Transverse colon (tissue), 4 donors: ENCODE data around the gene SLFN12L. TPM values are rescaled to one million over a fixed set of nuclear protein-coding genes. Genes with fewer than 3 reads are reported as not detected.

Source experiments
- DNase-seq: peaks from one replicate; pipeline ENCODE4 v3.0.0-alpha.2; 2019
- H3K27ac ChIP-seq, 4 donors: fragments of 200-600 bp; sonication (generic); 2 replicates each; pipeline ENCODE4 v1.5.1; 2016 to 2018; ENCODE audit warnings: inconsistent platforms in 4 of 4
- H3K27me3 ChIP-seq: fragments of 200-600 bp; sonication (generic); 2 replicates; pipeline ENCODE4 v1.5.1; 2017; ENCODE audit warnings: inconsistent platforms
- H3K36me3 ChIP-seq, 4 donors: fragments of 200-600 bp; sonication (generic); 2 replicates each; pipeline ENCODE4 v1.5.1; 2017 to 2019; ENCODE audit warnings: inconsistent platforms in 4 of 4
- H3K4me1 ChIP-seq, 4 donors: fragments of 200-600 bp; sonication (generic); 2 replicates each; pipeline ENCODE4 v1.5.1; 2017 to 2020; ENCODE audit warnings: inconsistent platforms in 4 of 4
- H3K4me3 ChIP-seq, 4 donors: fragments of 200-600 bp; sonication (generic); 1 replicate in 1 of 4; 2 replicates in 3 of 4; pipeline versions ENCODE4 v1.5.1 to v1.6.1; 2017 to 2019; ENCODE audit warnings: inconsistent platforms in 4 of 4
- H3K9me3 ChIP-seq, 2 donors: fragments of 200-600 bp; sonication (generic); 2 replicates each; pipeline ENCODE4 v1.5.1; 2017 to 2019; ENCODE audit warnings: inconsistent platforms in 2 of 2
- EP300 ChIP-seq: sonication (generic); formaldehyde crosslinking; IDR thresholded peaks from one replicate; pipeline ENCODE4 v1.6.1; 2017; ENCODE audit warnings: antibody characterized with exemption, low read depth
- POLR2A ChIP-seq: fragments of 450-650 bp; IDR thresholded peaks from one replicate; pipeline ENCODE4 v1.6.1; 2016; ENCODE audit warnings: antibody characterized with exemption, mild to moderate bottlenecking, moderate library complexity
- POLR2AphosphoS5 ChIP-seq, 3 donors: sonication (generic); formaldehyde crosslinking; IDR thresholded peaks; one replicate each; pipeline ENCODE4 v1.6.1; 2016; ENCODE audit warnings: antibody characterized with exemption in 3 of 3
- WGBS, 2 donors: methylation state at CpG; one replicate each; pipeline ENCODE4 v1.1.5; 2018; ENCODE audit warnings: low coverage in 1 of 2; 5-methylcytosine and 5-hydroxymethylcytosine counted together
- in situ Hi-C, 4 donors: fragments of 200-750 bp; cut with MboI; loops; one replicate each; pipeline versions ENCODE4 v1.15.0 to v1.15.1; 2017; ENCODE audit warnings: low sequenced_read_pairs in 3 of 4, low pct_ligation_motif_present in 1 of 4, low pct_unique_long_range_greater_than_20kb in 1 of 4
- intact Hi-C: fragments of 100-400 bp; cut with DNase I; formaldehyde crosslinking; loops from one replicate; pipeline ENCODE4 v1.15.1; 2023; ENCODE audit warnings: low total_unique reads
- total RNA-seq, 4 donors: library from RNA; depleted of rRNA; stranded (reverse); fragments of >200 nt; gene quantifications; one replicate each; pipeline ENCODE4 v1.1.0, GENCODE V29; 2016
- TF ChIP-seq, protein P1 (sequence below), 5 experiments: fragments of 200-600 bp in 3 of 5; fragments of 450-650 bp in 2 of 5; sonication (generic) in 3 of 5; IDR thresholded peaks; 1 replicate in 2 of 5; 2 replicates in 3 of 5; pipeline ENCODE4 v1.5.1; 2016 to 2017; ENCODE audit warnings: antibody characterized with exemption in 5 of 5, inconsistent platforms in 3 of 5, mild to moderate bottlenecking in 2 of 5, moderate library complexity in 1 of 5

Gene SLFN12L
- total RNA-seq, 4 donors from 2014 or later, result 1.4 to 6.2 (median 3.1) TPM

DNA sequence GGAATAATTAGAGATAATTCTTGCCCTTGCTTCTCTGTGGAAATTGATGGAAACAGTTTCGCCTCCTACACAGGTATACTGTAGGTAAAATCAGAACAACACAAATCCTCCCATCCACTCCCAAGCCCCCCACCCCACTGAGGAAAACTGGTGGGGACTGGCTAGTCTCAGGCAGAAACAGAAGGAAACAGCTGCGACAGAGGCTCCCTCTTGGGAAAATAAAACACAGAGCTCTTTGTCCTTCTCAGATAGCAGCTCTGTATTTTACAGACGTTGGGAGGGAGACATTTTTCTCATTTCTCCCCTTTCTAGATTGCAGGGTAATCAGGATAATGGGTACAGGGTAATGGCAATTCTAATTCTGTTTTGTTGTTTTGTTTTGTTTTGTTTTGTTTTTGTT is 90.0 kb downstream of the SLFN12L start:
- intact Hi-C loops (no loop called here), in situ Hi-C loops (no loop called here)
- H3K36me3 ChIP-seq, result no peaks in the 10 kb centered on the region
- no peak for DNase-seq
- TF ChIP-seq POLR2AphosphoS5 (IDR thresholded peaks at IDR 0.05) (no peak), POLR2A (no peak), EP300 (no peak)
- TF ChIP-seq, protein P1, sequence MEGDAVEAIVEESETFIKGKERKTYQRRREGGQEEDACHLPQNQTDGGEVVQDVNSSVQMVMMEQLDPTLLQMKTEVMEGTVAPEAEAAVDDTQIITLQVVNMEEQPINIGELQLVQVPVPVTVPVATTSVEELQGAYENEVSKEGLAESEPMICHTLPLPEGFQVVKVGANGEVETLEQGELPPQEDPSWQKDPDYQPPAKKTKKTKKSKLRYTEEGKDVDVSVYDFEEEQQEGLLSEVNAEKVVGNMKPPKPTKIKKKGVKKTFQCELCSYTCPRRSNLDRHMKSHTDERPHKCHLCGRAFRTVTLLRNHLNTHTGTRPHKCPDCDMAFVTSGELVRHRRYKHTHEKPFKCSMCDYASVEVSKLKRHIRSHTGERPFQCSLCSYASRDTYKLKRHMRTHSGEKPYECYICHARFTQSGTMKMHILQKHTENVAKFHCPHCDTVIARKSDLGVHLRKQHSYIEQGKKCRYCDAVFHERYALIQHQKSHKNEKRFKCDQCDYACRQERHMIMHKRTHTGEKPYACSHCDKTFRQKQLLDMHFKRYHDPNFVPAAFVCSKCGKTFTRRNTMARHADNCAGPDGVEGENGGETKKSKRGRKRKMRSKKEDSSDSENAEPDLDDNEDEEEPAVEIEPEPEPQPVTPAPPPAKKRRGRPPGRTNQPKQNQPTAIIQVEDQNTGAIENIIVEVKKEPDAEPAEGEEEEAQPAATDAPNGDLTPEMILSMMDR (IDR thresholded peaks at IDR 0.05), result no peak
- peaks cover 52% of the 10 kb centered on the region for H3K27me3 ChIP-seq
- peak overlapping the region in 3 of 4 donors; percentile 43 to 53 (median 48) for H3K4me3 ChIP-seq
- WGBS, 2 donors, result 43 to 52% methylated on average over 3 of the region's 3 CpGs
- no peaks in the 10 kb centered on the region for H3K9me3 ChIP-seq
- peaks cover 0 to 4% (median 2%) of the 10 kb centered on the region in 4 donors for H3K4me1 ChIP-seq
- peak overlapping the region; percentile 68 to 80 (median 79) for H3K27ac ChIP-seq

DNA sequence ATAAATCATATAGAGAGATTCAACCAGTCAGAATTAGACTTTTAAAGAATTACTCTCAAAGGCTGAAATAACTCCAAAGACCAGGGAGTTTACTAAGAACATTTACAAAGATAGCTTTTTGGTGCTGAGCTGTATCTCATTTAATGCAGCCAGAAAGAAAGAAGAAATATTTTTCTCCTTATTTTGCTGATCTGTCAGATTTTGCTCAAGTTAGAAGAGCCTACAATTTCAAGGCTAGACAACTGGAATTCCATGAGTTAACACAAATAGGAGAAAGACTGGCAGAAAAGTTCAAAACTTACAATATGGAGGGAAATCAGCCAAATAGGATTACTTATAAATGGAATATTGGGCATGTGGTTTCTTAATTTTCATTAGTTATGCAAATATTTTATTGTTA is 99.0 kb downstream of the SLFN12L start:
- intact Hi-C loops, result no loop called here
- DNase-seq, result no peak
- Histone ChIP-seq H3K36me3 (no peaks in the 10 kb centered on the region), H3K4me3 (no peak overlapping the region), H3K9me3 (no peaks in the 10 kb centered on the region), H3K27ac (no peak overlapping the region), H3K27me3 (no peaks in the 10 kb centered on the region), H3K4me1 (peaks cover 0 to 6% (median 2%) of the 10 kb centered on the region in 4 donors)
- in situ Hi-C loops, result no loop called here
- no peak for TF ChIP-seq POLR2A
- TF ChIP-seq EP300, result no peak
- TF ChIP-seq POLR2AphosphoS5 (IDR thresholded peaks at IDR 0.05), result no peak
- TF ChIP-seq, protein P1 (IDR thresholded peaks at IDR 0.05), result no peak

DNA sequence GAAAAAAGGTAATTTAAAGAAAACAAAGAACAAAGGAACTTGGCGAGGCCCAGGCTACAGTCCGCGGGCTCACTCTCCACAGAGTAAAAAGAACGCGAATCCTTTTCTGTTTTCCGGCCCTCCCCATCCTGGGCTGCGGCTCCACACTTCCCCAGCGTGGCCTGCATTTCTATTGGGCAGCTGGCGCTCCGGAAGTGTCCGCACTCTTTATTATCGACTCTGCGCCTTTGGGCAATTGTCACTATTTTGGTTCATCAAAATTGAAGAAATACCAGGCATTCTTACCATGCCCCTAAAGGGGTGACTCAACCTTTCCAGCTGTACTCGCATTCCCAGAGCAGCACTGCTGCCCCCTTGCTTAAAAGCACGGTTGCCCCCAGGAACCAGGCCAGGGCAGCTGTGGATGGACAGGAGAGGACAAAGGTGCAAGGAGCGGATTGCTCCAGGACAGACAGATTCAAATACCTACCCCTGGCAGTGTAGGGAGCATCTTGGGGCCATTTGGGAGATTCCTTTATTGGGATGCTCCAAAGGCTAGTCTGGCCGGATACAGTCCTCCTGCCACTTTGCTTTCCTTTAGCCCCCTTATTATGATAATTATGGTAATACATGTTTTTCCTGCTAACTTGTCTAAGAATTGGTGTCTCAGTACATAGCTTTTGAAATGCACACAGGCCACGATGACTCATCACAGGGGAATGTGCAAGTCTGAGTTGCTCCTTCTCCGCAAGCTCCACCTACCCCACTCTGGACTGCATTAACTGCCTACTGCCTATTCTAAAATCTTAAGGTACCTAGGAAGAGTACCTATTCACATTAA is 104.2 kb downstream of the SLFN12L start:
- no peaks in the 10 kb centered on the region for H3K36me3 ChIP-seq

More for the DNA sequence above, 104.2 kb downstream of the SLFN12L start:
- peak; percentile 62 for DNase-seq
- in situ Hi-C loops, result no loop called here
- TF ChIP-seq POLR2A (no peak), EP300 (no peak), POLR2AphosphoS5 (IDR thresholded peaks at IDR 0.05) (peak in 1 of 3 donors; percentile 12)
- TF ChIP-seq, protein P1 (IDR thresholded peaks at IDR 0.05), result no peak
- WGBS, 2 donors, result 15 to 41% methylated on average over 10 to 19 of the region's 19 CpGs
- H3K27ac ChIP-seq, result peak overlapping the region; percentile 87 to 89 (median 89)
- H3K9me3 ChIP-seq, result no peaks in the 10 kb centered on the region
- peak overlapping the region; percentile 19 to 53 (median 45) for H3K4me3 ChIP-seq
- intact Hi-C loops, result no loop called here
- peaks cover 0 to 19% (median 11%) of the 10 kb centered on the region in 4 donors for H3K4me1 ChIP-seq
- no peaks in the 10 kb centered on the region for H3K27me3 ChIP-seq
